IMR-90 (cell line): ENCODE data around the gene XRCC3. TPM values are rescaled to one million over a fixed set of nuclear protein-coding genes. Genes with fewer than 3 reads are reported as not detected.

ENCODE experiments used
- ATAC-seq: fragments of 200-7000 bp; cut with Tn5 transposase; 2 replicates; pipeline ENCODE4 v1.9.1; 2020; ENCODE audit warnings: low read depth, mild to moderate bottlenecking, moderate library complexity
- BruUV-seq: library from RNA; stranded (reverse); fragments of 400-500 nt; replicated peaks from 2 replicates; lab custom pipeline; 2021; lab: Mats Ljungman, UMichigan
- CTCF ChIA-PET: fragments of 300-600 bp; formaldehyde crosslinking; extraction: SDS; loops from one replicate; lab custom pipeline; 2021; ENCODE audit warnings: antibody characterized with exemption; lab: Yijun Ruan, JAX
- POLR2A ChIA-PET: fragments of 300-600 bp; sonication (Branson Sonifier 250); formaldehyde crosslinking; loops from one replicate; lab custom pipeline; 2022; ENCODE audit warnings: antibody characterized with exemption; ENCODE audit not compliant: unreplicated experiment; lab: Charles Lee
- DNase-seq: peaks from one replicate; pipeline ENCODE4 v3.0.0; 2013
- H2AFZ ChIP-seq: replicated peaks from 2 replicates; pipeline ENCODE3; 2013; ENCODE audit warnings: low read length, mild to moderate bottlenecking; ENCODE audit not compliant: poor library complexity
- H2AK5ac ChIP-seq: 2 replicates; pipeline ENCODE4 v1.6.1; 2013; ENCODE audit warnings: low read depth, low read length, inconsistent platforms
- H2AK9ac ChIP-seq: replicated peaks from 2 replicates; pipeline ENCODE3; 2013; ENCODE audit warnings: mild to moderate bottlenecking, low read depth, low read length, moderate library complexity; ENCODE audit not compliant: poor library complexity
- H2BK120ac ChIP-seq: 2 replicates; pipeline ENCODE4 v1.6.1; 2013; ENCODE audit warnings: low read depth, low read length, inconsistent platforms
- H2BK15ac ChIP-seq: 3 replicates; pipeline ENCODE4 v1.6.1; 2013; ENCODE audit warnings: low read depth, low read length, inconsistent platforms
- H2BK20ac ChIP-seq: 2 replicates; pipeline ENCODE4 v1.6.1; 2013; ENCODE audit warnings: low read depth, mild to moderate bottlenecking, inconsistent platforms, low read length, moderate library complexity
- H2BK5ac ChIP-seq: 2 replicates; pipeline ENCODE4 v1.6.1; 2013; ENCODE audit warnings: mild to moderate bottlenecking, low read depth, low read length, inconsistent platforms; ENCODE audit not compliant: poor library complexity, severe bottlenecking
- H3K14ac ChIP-seq: replicated peaks from 2 replicates; pipeline ENCODE4 v1.6.1; 2013; ENCODE audit warnings: low read depth, low read length, inconsistent platforms
- H3K18ac ChIP-seq: 2 replicates; pipeline ENCODE4 v1.6.1; 2013; ENCODE audit warnings: low read depth, low read length, control low read depth
- H3K23ac ChIP-seq: 2 replicates; pipeline ENCODE4 v1.6.1; 2013; ENCODE audit warnings: low read depth, low read length, inconsistent platforms
- H3K27ac ChIP-seq: 2 replicates; pipeline ENCODE4 v1.5.1; 2013; ENCODE audit warnings: mild to moderate bottlenecking, control low read depth, low read length; ENCODE audit not compliant: insufficient read depth
- H3K27me3 ChIP-seq: 2 replicates; pipeline ENCODE4 v1.6.1; 2013; ENCODE audit warnings: low read length; ENCODE audit not compliant: control insufficient read depth, insufficient read depth
- H3K36me3 ChIP-seq: 2 replicates; pipeline ENCODE4 v1.6.1; 2013; ENCODE audit warnings: low read length, mixed read lengths; ENCODE audit not compliant: control insufficient read depth, insufficient read depth
- H3K4ac ChIP-seq: 2 replicates; pipeline ENCODE4 v1.6.1; 2013; ENCODE audit warnings: low read depth, low read length, inconsistent platforms
- H3K4me1 ChIP-seq: 2 replicates; pipeline ENCODE4 v1.6.1; 2013; ENCODE audit warnings: low read length, mixed read lengths; ENCODE audit not compliant: control insufficient read depth, insufficient read depth
- H3K4me2 ChIP-seq: 2 replicates; pipeline ENCODE4 v1.6.1; 2013; ENCODE audit warnings: low read depth, mild to moderate bottlenecking, control low read depth, low read length, moderate library complexity
- H3K4me3 ChIP-seq: 2 replicates; pipeline ENCODE4 v1.5.1; 2013; ENCODE audit warnings: low read depth, mild to moderate bottlenecking, control low read depth, low read length, moderate library complexity; ENCODE audit not compliant: insufficient read depth
- H3K56ac ChIP-seq: 2 replicates; pipeline ENCODE4 v1.6.1; 2013; ENCODE audit warnings: low read length, inconsistent platforms; ENCODE audit not compliant: insufficient read depth; ENCODE audit errors: extremely low read depth
- H3K79me1 ChIP-seq, 2 experiments: 2 replicates each; pipeline ENCODE4 v1.6.1; 2013; ENCODE audit warnings: low read length in 2 of 2, inconsistent platforms in 1 of 2, low read depth in 1 of 2
- H3K9ac ChIP-seq: 2 replicates; pipeline ENCODE4 v1.6.1; 2013; ENCODE audit warnings: low read depth, low read length, control low read depth
- H3K9me1 ChIP-seq: 2 replicates; pipeline ENCODE4 v1.6.1; 2013; ENCODE audit warnings: low read length, inconsistent platforms; ENCODE audit not compliant: insufficient read depth
- H3K9me3 ChIP-seq: 2 replicates; pipeline ENCODE4 v1.6.1; 2013; ENCODE audit warnings: low read length; ENCODE audit not compliant: control insufficient read depth, insufficient read depth
- H4K20me1 ChIP-seq: 2 replicates; pipeline ENCODE4 v1.6.1; 2013; ENCODE audit warnings: low read length, inconsistent platforms; ENCODE audit not compliant: insufficient read depth
- H4K5ac ChIP-seq: 2 replicates; pipeline ENCODE4 v1.6.1; 2013; ENCODE audit warnings: mild to moderate bottlenecking, low read depth, low read length, control low read depth
- H4K8ac ChIP-seq, 2 experiments: 2 replicates each; pipeline ENCODE4 v1.6.1; 2013; ENCODE audit warnings: low read depth in 2 of 2, low read length in 2 of 2, control low read depth in 1 of 2, inconsistent platforms in 1 of 2
- H4K91ac ChIP-seq: 2 replicates; pipeline ENCODE4 v1.6.1; 2013; ENCODE audit warnings: low read depth, low read length, inconsistent platforms; ENCODE audit not compliant: insufficient read depth
- BHLHE40 ChIP-seq: fragments of 150-350 bp; IDR thresholded peaks from 2 replicates; pipeline ENCODE4 v1.6.1; 2016; ENCODE audit warnings: mild to moderate bottlenecking, low read depth, low read length
- CEBPB ChIP-seq: IDR thresholded peaks from 2 replicates; pipeline ENCODE4 v1.6.1; 2012; ENCODE audit warnings: low read depth, low read length, improper control_type of control experiment
- CHD1 ChIP-seq: IDR thresholded peaks from 2 replicates; pipeline ENCODE4 v1.6.1; 2012; ENCODE audit warnings: low read depth, low read length, improper control_type of control experiment
- FOS ChIP-seq: fragments of 150-350 bp; IDR thresholded peaks from 2 replicates; pipeline ENCODE4 v1.6.1; 2016; ENCODE audit warnings: low read depth, low read length
- MAFK ChIP-seq: IDR thresholded peaks from 2 replicates; pipeline ENCODE4 v1.6.1; 2012; ENCODE audit warnings: low read depth, low read length, improper control_type of control experiment
- MAZ ChIP-seq: IDR thresholded peaks from 2 replicates; pipeline ENCODE4 v1.6.1; 2012; ENCODE audit warnings: low read depth, mild to moderate bottlenecking, low read length, improper control_type of control experiment, moderate library complexity, borderline replicate concordance
- MXI1 ChIP-seq: IDR thresholded peaks from 2 replicates; pipeline ENCODE4 v1.6.1; 2012; ENCODE audit warnings: low read depth, mild to moderate bottlenecking, low read length, moderate library complexity, borderline replicate concordance
- NFE2L2 ChIP-seq: fragments of 150-350 bp; IDR thresholded peaks from 2 replicates; pipeline ENCODE4 v1.6.1; 2016; ENCODE audit warnings: low read depth, mild to moderate bottlenecking, low read length
- POLR2A ChIP-seq: IDR thresholded peaks from 2 replicates; pipeline ENCODE4 v1.6.1; 2012; ENCODE audit warnings: mild to moderate bottlenecking, low read depth, low read length
- RAD21 ChIP-seq: IDR thresholded peaks from 2 replicates; pipeline ENCODE4 v1.6.1; 2012; ENCODE audit warnings: low read length, improper control_type of control experiment
- RFX5 ChIP-seq: IDR thresholded peaks from 2 replicates; pipeline ENCODE4 v1.8.0; 2012; ENCODE audit warnings: low read depth, mild to moderate bottlenecking, low read length, moderate library complexity
- SMC3 ChIP-seq: fragments of 150-350 bp; IDR thresholded peaks from 2 replicates; pipeline ENCODE4 v1.6.1; 2016; ENCODE audit warnings: low read depth, mild to moderate bottlenecking, antibody characterized with exemption, low read length, moderate library complexity
- WGBS, 2 experiments: methylation state at CpG; one replicate each; pipeline versions ENCODE4 v1.1.5 to v1.1.7; 2013; ENCODE audit warnings: missing lambda C conversion rate in 2 of 2; ENCODE audit not compliant: insufficient read length in 1 of 2; ENCODE audit errors: extremely low coverage in 2 of 2; 5-methylcytosine and 5-hydroxymethylcytosine counted together
- dilution Hi-C: fragments of 300-500 bp; cut with HindIII; formaldehyde crosslinking; loops from one replicate; pipeline ENCODE4 v1.14.3; 2018; ENCODE audit warnings: low sequenced_read_pairs; ENCODE audit not compliant: unreplicated experiment
- in situ Hi-C: fragments of 300-500 bp; cut with MboI; formaldehyde crosslinking; loops from 3 replicates; pipeline ENCODE4 v1.14.3; 2019; ENCODE audit warnings: low sequenced_read_pairs, inconsistent platforms, mixed read lengths
- intact Hi-C: fragments of 100-400 bp; cut with micrococcal nuclease; formaldehyde crosslinking; loops from 2 replicates; pipeline ENCODE4 v1.10.0; 2022
- polyA plus RNA-seq, 3 experiments: library from polyadenylated mRNA; depleted of rRNA; stranded (reverse); fragments of >200 nt; gene quantifications; 2 replicates each; pipeline ENCODE4 v1.2.3, GENCODE V29; 2012; ENCODE audit warnings: low replicate concordance in 1 of 3
- total RNA-seq: library from RNA; depleted of rRNA; stranded (reverse); fragments of >200 nt; gene quantifications from 2 replicates; pipeline ENCODE4 v1.2.3, GENCODE V29; 2012
- TF ChIP-seq, protein P1 (sequence below): fragments of 150-350 bp; IDR thresholded peaks from 2 replicates; pipeline ENCODE4 v1.6.1; 2016; ENCODE audit warnings: low read depth, mild to moderate bottlenecking, low read length, moderate library complexity, borderline replicate concordance
- TF ChIP-seq, protein P2 (sequence below): conservative IDR thresholded peaks from 2 replicates; pipeline ENCODE4 v1.5.1; 2012; ENCODE audit warnings: mild to moderate bottlenecking, low read depth, low read length, improper control_type of control experiment
- TF ChIP-seq, protein P3 (sequence below): fragments of 150-350 bp; IDR thresholded peaks from 2 replicates; pipeline ENCODE4 v1.6.1; 2017; ENCODE audit warnings: mild to moderate bottlenecking, antibody characterized with exemption, low read length, low read depth

Gene XRCC3
- total and polyA plus RNA-seq, 2 of the 4 experiments (the other 2 are of a cell fraction), result 8.1 to 9.5 TPM

DNA sequence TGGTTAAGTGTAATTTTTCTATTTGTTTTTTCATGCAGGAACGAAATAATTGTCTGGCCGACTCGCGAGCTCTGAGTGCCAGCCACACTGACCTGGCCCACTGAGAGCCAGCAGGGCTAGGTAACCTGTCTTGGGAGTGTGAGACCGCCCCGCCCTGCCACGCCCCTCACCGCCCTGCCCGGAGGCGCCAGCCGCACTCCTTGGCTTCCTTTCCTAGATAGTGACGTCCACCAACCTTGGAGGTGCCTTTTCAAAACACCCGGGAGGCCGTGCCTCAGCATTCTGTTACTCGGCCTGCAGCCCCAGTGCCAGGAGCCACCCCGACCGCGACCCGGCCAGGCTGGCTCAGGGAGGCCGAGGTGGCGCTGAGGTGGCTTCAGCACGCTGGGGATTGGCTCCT, 21.7 kb downstream of the XRCC3 start:
- Histone ChIP-seq H3K4me1 (peaks cover 15% of the 10 kb centered on the region), H3K4me2 (no peak overlapping the region), H3K14ac (no peak overlapping the region), H3K4ac (no peak overlapping the region), H3K18ac (no peak overlapping the region), H2AFZ (no peak overlapping the region), H3K9me3 (no peaks in the 10 kb centered on the region), H3K9ac (no peak overlapping the region), H2BK20ac (no peak overlapping the region), H2BK120ac (no peak overlapping the region), H4K8ac (no peak overlapping the region), H4K5ac (no peak overlapping the region), H3K79me1 (peaks cover 29 to 75% of the 10 kb centered on the region in 2 experiments), H2BK5ac (no peak overlapping the region), H3K27ac (no peak overlapping the region), H3K23ac (no peak overlapping the region), H4K91ac (no peak overlapping the region), H4K20me1 (peaks cover 63% of the 10 kb centered on the region), H2AK9ac (no peak overlapping the region), H3K9me1 (peaks cover 4% of the 10 kb centered on the region; the same call in 1 of the 2 replicates), H3K36me3 (peaks cover 43% of the 10 kb centered on the region), H3K27me3 (no peaks in the 10 kb centered on the region), H3K4me3 (no peak overlapping the region), H3K56ac (no peak overlapping the region), H2BK15ac (no peak overlapping the region), H2AK5ac (no peak overlapping the region)
- ChIA-PET CTCF (interaction anchor here (1.1 kb wide), 1 partner anchor 117 kb away, joined by 3 read pairs; no protein-coding TSS in a partner anchor), POLR2A (no interaction called here)
- WGBS, 2 experiments, result 96% methylated on average over 16 of the region's 22 CpGs; no CpG with 5 or more reads in 1 of the 2 experiments
- no peak for DNase-seq
- TF ChIP-seq FOS, result no peak
- no peak for TF ChIP-seq RAD21
- TF ChIP-seq, protein P1, sequence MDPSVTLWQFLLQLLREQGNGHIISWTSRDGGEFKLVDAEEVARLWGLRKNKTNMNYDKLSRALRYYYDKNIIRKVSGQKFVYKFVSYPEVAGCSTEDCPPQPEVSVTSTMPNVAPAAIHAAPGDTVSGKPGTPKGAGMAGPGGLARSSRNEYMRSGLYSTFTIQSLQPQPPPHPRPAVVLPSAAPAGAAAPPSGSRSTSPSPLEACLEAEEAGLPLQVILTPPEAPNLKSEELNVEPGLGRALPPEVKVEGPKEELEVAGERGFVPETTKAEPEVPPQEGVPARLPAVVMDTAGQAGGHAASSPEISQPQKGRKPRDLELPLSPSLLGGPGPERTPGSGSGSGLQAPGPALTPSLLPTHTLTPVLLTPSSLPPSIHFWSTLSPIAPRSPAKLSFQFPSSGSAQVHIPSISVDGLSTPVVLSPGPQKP, result no peak
- TF ChIP-seq, protein P2, sequence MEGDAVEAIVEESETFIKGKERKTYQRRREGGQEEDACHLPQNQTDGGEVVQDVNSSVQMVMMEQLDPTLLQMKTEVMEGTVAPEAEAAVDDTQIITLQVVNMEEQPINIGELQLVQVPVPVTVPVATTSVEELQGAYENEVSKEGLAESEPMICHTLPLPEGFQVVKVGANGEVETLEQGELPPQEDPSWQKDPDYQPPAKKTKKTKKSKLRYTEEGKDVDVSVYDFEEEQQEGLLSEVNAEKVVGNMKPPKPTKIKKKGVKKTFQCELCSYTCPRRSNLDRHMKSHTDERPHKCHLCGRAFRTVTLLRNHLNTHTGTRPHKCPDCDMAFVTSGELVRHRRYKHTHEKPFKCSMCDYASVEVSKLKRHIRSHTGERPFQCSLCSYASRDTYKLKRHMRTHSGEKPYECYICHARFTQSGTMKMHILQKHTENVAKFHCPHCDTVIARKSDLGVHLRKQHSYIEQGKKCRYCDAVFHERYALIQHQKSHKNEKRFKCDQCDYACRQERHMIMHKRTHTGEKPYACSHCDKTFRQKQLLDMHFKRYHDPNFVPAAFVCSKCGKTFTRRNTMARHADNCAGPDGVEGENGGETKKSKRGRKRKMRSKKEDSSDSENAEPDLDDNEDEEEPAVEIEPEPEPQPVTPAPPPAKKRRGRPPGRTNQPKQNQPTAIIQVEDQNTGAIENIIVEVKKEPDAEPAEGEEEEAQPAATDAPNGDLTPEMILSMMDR, result no peak
- no peak for TF ChIP-seq BHLHE40
- no peak for TF ChIP-seq MXI1
- TF ChIP-seq SMC3, result no peak
- TF ChIP-seq CHD1, result no peak
- no peak for TF ChIP-seq NFE2L2
- TF ChIP-seq MAFK, result no peak
- TF ChIP-seq MAZ, result no peak
- TF ChIP-seq CEBPB, result no peak
- no peak for TF ChIP-seq POLR2A
- TF ChIP-seq, protein P3, sequence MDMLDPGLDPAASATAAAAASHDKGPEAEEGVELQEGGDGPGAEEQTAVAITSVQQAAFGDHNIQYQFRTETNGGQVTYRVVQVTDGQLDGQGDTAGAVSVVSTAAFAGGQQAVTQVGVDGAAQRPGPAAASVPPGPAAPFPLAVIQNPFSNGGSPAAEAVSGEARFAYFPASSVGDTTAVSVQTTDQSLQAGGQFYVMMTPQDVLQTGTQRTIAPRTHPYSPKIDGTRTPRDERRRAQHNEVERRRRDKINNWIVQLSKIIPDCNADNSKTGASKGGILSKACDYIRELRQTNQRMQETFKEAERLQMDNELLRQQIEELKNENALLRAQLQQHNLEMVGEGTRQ, result no peak
- no peak for TF ChIP-seq RFX5
- ATAC-seq, result no peak
- dilution Hi-C loops (no loop called here), intact Hi-C loops (no loop called here), in situ Hi-C loops (no loop called here)
- BruUV-seq, result no TSS peak
